ENCODE data around the gene KRTAP21-3. TPM values are rescaled to one million over a fixed set of nuclear protein-coding genes. Genes with fewer than 3 reads are reported as not detected.
"Not testable (repeated sequence)": the region's sequence is repeated elsewhere in the genome, so short reads cannot be mapped to it uniquely, and the experiment has no call there.

Gene KRTAP21-3, protein sequence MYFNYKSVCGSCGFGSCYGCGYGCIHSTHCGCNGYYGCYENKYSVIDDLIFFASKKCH
- total RNA-seq: not detected
- long read RNA-seq: 0 reads

DNA sequence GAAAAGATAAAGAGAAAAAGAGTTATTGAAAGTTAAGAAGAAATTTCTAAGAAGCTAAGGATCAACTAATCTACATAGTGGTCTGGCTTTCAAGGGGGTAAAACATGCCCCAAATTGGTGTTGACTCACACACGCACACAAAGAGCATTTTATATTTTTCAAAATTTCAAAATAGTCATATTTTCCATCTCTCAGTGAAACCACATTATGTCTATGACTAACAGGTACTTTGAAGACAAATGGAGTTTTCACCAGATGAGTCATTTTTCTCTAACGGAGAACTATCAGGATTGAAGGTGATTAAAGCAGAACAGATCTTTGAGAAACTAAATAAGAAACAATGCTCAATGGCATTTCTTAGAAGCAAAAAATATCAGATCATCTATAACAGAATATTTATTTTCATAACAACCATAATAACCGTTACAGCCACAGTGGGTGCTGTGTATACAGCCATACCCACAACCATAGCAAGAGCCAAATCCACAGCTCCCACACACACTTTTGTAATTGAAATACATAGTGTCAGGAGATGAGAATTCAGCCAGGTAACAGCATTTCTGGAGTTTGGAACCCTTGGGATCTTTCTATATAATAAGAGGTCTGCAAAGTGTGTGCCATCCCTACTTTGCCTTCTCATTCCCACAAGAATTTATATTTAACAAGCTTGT lies at the start of gene KRTAP21-3:
TSS of gene KRTAP21-3 (minus strand) at position 539 of the 671 bp plus-strand sequence. CDS start at position 521, 18 bp downstream.
- intact Hi-C loops (cut with DNase I): no loop called here
- no peaks in the 10 kb centered on the region for H3K4me1 ChIP-seq

DNA sequence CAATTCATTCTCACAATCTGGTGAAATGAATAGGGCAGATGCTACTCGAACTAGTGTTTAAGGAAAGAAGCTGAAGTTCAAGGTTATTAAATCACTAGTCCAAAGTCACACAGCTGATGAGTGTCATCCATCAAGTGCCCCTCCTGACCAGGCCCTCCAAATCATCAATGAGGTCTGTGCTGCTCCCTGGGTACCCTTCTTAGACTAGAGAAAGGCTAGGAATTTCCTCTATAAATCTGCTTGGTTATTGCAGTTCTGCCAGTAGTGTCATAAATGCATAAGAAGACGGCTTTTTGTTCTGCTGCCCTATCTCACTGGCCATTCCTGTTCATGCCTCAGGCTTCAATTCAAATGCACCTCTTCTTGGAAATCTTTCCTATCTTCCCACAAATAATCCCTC lies 42.2 kb upstream of the KRTAP21-3 start:
- ATAC-seq (no peak), DNase-seq (no peak)
- H3K27ac ChIP-seq: no peak overlapping the region
- H3K27me3 ChIP-seq: no peaks in the 10 kb centered on the region
- H3K4me3 ChIP-seq: no peak overlapping the region
- H3K4me1 ChIP-seq: no peaks in the 10 kb centered on the region
- no peaks in the 10 kb centered on the region for H3K9me3 ChIP-seq
- TF ChIP-seq, protein P1, sequence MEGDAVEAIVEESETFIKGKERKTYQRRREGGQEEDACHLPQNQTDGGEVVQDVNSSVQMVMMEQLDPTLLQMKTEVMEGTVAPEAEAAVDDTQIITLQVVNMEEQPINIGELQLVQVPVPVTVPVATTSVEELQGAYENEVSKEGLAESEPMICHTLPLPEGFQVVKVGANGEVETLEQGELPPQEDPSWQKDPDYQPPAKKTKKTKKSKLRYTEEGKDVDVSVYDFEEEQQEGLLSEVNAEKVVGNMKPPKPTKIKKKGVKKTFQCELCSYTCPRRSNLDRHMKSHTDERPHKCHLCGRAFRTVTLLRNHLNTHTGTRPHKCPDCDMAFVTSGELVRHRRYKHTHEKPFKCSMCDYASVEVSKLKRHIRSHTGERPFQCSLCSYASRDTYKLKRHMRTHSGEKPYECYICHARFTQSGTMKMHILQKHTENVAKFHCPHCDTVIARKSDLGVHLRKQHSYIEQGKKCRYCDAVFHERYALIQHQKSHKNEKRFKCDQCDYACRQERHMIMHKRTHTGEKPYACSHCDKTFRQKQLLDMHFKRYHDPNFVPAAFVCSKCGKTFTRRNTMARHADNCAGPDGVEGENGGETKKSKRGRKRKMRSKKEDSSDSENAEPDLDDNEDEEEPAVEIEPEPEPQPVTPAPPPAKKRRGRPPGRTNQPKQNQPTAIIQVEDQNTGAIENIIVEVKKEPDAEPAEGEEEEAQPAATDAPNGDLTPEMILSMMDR (IDR thresholded peaks at IDR 0.05): no peak
- intact Hi-C loops (cut with DNase I): no loop called here
- H3K36me3 ChIP-seq: no peaks in the 10 kb centered on the region

More for the DNA sequence above, at the start of gene KRTAP21-3:
- TF ChIP-seq, protein P1 (IDR thresholded peaks at IDR 0.05): no peak
- Histone ChIP-seq H3K4me3 (no peak within 1 kb of the TSS), H3K27ac (no peak within 1 kb of the TSS), H3K36me3 (no peaks in the 10 kb centered on the region), H3K27me3 (no peaks in the 10 kb centered on the region), H3K9me3 (no peaks in the 10 kb centered on the region)
- ATAC-seq: no peak
- DNase-seq: no peak

DNA sequence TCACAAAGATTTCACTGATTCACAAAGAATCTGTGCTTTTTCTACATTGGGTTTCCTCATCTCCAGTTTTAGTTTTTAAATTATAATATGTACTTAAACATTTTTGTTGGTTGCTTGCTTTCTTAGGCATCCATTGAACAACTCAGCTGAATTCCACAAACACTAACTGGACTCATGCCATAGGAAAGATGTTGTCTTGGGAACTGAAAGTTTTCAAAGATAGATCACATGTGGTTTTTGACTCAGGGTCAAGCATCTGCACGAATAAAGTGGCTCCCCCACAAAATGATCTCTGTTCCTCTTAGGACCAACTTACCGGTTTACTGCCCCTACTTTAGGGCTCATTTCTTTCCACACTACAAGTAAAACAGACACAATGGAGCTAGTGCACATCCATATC lies 39.7 kb upstream of the KRTAP21-3 start:
- no peak overlapping the region for H3K4me3 ChIP-seq
- no peak for ATAC-seq
- DNase-seq: no peak

DNA sequence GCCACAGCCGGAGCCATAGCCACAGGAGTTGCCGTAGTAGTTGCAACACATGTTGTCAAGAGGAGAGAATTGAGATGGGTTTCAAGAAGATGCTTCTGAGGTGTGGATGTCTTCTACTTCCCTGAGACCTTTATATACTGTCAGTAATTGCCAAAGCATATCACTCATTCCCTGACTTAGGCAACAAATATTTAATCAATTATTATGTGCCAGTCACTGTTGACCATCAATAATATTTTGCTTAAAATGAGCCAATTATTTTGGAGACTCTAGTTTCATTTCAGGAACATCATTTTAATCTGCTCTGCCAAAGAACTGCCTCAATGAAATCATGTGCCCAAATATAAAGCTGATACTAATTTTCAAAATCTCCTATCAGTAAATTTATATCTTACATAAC lies 36.8 kb upstream of the KRTAP21-3 start, which contains the start of gene KRTAP21-1:
TSS of gene KRTAP21-1 (minus strand) at position 101 of the 400 bp plus-strand sequence. CDS start at position 51, 50 bp downstream.
- H3K9me3 ChIP-seq; H3K4me3 ChIP-seq; ATAC-seq; DNase-seq; intact Hi-C loops (cut with DNase I); H3K27me3 ChIP-seq; H3K4me1 ChIP-seq; H3K27ac ChIP-seq; H3K36me3 ChIP-seq: not testable (repeated sequence)

More for the DNA sequence above, 39.7 kb upstream of the KRTAP21-3 start:
- TF ChIP-seq, protein P1 (IDR thresholded peaks at IDR 0.05): no peak
- Histone ChIP-seq H3K36me3 (no peaks in the 10 kb centered on the region), H3K9me3 (no peaks in the 10 kb centered on the region), H3K4me1 (no peaks in the 10 kb centered on the region), H3K27ac (no peak overlapping the region), H3K27me3 (no peaks in the 10 kb centered on the region)
- intact Hi-C loops (cut with DNase I): no loop called here

DNA sequence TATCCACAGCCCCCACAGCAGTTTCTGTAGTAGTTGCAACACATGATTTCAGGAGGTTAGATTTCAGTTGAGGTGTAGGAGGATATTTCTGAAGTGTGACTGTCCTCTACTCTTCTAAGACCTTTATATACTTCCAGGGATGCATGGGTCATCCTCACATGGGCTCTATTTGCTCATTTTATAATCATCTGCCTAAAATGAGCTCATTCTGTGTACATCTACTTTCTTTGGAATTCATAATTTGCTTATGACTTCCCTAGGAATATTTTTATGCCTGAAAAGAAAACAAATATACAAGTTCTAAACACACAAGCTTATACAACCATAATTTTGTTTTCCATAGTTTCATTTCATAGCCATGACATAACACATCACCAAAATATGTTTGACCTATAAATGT lies 28.6 kb upstream of the KRTAP21-3 start, which contains the start of gene KRTAP21-2:
TSS of gene KRTAP21-2 (minus strand) at position 101 of the 400 bp plus-strand sequence. CDS start at position 44, 57 bp downstream.
- Histone ChIP-seq H3K4me3 (no peak within 1 kb of the TSS), H3K36me3 (no peaks in the 10 kb centered on the region), H3K27ac (no peak within 1 kb of the TSS), H3K4me1 (no peaks in the 10 kb centered on the region), H3K27me3 (no peaks in the 10 kb centered on the region), H3K9me3 (no peaks in the 10 kb centered on the region)
- no peak for ATAC-seq
- no peak for DNase-seq
- TF ChIP-seq, protein P1 (IDR thresholded peaks at IDR 0.05): no peak
- intact Hi-C loops (cut with DNase I): no loop called here

DNA sequence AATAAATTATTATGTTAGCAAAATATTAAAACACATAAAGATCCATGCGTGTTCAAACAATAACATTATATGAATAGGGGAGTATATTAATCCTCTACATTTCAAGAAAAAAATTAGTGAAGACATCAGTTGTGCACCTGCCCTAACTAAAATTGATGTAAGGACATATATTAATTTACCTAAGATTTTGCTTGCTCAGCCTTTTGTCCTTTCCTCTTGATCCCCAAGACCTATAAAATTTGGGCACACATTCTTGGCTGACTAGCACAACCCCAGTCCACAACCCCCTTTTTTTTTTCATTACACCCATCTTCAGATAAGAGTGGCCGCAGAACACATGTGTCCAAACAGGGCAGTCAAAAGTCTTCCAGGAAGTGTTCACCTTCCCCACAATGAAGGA lies 21.9 kb upstream of the KRTAP21-3 start:
- no peaks in the 10 kb centered on the region for H3K36me3 ChIP-seq
- H3K9me3 ChIP-seq: no peaks in the 10 kb centered on the region
- H3K27me3 ChIP-seq: no peaks in the 10 kb centered on the region
- ATAC-seq (no peak), DNase-seq (no peak)
- H3K4me1 ChIP-seq: no peaks in the 10 kb centered on the region
- intact Hi-C loops (cut with DNase I): no loop called here
- TF ChIP-seq, protein P1 (IDR thresholded peaks at IDR 0.05): no peak
- no peak overlapping the region for H3K4me3 ChIP-seq
- no peak overlapping the region for H3K27ac ChIP-seq

All from upper lobe of right lung (tissue), 1 donor.